ENCODE measurements around the gene USP50.

- no peak for TF ChIP-seq CTCF (IDR thresholded peaks at IDR 0.05)
- TF ChIP-seq POLR2A (IDR thresholded peaks at IDR 0.05): no peak
Observed at GRCh38 chr15:50544368-50544767, 2.1 kb downstream of the USP50 start.

All from thyroid gland (tissue), 4 donors.